Measurements from ENCODE around the gene DUS2. TPM values are rescaled to one million over a fixed set of nuclear protein-coding genes. Genes with fewer than 3 reads are reported as not detected.
A peak's percentile ranks its signal among the peaks of the same experiment; 100 is the strongest.

DUS2 gene
- total RNA-seq, 1 donor from 2014 or later, result 11.0 TPM

DNA sequence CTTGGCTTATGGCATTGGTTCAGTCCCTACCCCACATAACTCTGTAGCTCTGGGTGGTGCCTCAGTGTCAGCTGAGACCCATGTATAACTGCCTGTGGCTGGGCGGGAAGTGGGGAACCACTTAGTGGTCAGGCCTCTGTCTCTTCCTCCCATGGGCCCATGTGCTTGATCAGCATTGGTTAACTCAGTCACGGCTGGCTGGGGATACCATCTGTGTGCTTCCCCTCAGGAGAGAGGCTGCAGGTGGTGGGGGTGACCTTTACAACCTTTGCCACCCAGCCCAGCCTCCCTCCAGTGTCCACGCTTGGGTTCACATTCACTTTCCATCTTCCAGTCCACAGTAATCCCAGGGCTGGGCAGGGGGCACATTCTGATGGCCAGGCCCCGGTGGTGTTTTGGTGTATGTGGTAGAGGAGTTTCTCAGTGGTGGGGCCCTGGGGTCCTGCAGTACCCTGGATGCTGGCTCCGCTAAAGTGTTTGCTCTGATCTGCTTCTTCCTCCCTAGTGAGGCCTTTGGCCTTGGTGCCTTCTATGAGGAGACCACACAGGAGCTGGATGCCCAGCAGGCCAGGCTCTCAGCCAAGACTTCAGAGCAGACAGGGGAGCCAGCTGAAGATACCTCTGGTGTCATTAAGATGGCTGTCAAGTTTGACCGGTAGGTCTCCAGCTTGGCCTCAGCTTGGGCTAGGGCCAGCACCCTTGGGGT, 51.9 kb downstream of the DUS2 start:
- no peak for DNase-seq (ENCODE audit: low spot score in 2 of 2)
- no peak for FAIRE-seq

DNA sequence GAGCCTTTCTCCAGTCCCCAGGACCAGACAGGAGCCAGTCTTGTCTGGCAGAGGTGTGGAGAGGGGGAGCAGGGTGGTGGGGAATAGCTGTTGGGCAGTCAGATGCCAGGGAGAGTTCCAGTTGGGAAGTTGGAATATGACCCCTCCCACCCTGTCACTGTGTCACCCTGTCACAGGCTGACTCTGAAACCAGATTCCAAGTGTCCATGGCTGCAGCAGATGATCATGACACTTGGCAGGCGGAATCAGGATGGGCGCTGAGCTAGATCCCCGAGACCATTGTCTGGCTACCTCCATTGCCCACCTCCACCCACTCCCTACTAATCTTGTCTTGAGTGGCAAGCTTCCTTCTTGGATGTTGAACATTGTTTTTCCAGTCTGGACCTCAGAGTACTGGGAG, 52.9 kb downstream of the DUS2 start:
- FAIRE-seq (no peak), DNase-seq (ENCODE audit: low spot score in 2 of 2) (no peak)

DNA sequence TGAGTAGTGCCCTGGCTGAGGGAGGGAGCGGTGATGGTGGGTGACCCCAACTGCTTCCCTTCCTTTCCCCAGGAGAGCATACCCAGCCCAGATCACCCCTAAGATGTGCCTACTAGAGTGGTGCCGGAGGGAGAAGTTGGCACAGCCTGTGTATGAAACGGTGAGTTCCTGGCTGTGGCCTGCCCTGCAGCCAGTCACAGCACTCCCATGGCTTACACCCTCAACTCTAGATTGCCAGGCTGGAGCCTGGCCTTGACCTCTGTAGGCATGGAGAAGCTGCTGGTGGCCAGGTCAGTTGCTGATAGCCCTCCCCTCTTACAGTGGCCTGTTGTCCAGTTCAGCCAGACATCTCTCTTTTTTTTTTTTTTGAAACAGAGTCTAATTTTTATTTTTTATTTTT, 53.5 kb downstream of the DUS2 start:
- DNase-seq (ENCODE audit: low spot score in 2 of 2), result no peak
- no peak for FAIRE-seq

DNA sequence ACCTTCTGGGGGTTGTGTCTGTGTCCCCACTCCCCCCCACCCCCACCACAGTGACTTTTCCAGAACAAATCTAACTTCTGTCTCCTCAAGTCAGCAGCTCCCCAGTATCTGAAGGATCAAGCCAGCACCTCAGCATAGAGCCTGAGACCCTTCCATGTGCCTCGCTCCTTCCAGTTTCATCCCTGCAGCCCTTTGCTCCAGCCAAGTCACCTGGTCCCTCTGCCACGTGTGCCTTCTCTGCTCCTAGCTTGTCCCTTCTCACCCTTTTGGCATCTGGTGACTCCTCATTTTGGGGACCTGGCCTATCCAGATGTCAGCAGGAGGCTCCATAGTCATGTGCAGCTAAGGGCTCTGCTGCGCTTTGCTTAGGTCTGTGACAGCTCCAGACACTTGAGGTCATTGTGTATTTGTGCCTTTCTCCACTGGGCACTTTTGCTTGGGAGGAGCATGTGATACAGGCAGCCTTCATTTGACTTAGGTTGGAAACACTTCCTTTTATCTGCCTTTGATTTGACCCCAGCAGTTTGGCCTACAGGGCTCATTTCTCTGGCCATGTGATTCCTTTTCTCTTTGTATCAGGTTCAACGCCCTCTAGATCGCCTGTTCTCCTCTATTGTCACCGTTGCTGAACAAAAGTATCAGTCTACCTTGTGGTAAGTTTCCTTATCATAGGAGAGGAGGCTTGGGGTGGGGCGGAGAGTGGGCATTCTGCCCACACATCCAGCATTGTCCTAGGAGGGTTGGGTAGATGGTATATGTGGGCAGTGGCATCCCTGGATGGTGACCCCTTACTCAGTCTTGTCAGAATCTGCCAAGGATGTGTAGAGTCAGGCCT, 55.0 kb downstream of the DUS2 start:
- FAIRE-seq (no peak), DNase-seq (ENCODE audit: low spot score in 2 of 2) (no peak)

DNA sequence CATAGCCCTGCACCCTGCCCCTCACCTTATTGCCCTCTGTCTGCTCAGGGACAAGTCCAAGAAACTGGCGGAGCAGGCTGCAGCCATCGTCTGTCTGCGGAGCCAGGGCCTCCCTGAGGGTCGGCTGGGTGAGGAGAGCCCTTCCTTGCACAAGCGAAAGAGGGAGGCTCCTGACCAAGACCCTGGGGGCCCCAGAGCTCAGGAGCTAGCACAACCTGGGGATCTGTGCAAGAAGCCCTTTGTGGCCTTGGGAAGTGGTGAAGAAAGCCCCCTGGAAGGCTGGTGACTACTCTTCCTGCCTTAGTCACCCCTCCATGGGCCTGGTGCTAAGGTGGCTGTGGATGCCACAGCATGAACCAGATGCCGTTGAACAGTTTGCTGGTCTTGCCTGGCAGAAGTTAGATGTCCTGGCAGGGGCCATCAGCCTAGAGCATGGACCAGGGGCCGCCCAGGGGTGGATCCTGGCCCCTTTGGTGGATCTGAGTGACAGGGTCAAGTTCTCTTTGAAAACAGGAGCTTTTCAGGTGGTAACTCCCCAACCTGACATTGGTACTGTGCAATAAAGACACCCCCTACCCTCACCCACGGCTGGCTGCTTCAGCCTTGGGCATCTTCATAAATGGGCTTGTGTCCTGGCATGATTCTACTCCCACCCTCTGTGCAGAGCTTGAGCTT, 55.8 kb downstream of the DUS2 start:
- no peak for FAIRE-seq
- no peak for DNase-seq (ENCODE audit: low spot score in 2 of 2)

DNA sequence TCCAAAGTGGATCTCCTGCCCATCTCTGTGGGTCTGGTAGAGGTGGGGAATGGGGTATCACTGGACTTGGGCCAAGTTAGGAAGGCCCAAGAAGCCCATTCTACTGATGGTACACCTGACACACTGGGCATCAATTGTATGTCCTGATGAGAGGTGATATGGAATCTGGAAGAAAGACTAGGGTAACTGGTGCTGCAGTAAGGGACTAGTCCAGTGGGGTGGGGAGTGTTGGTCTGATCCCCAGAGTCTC, 56.2 kb downstream of the DUS2 start:
- DNase-seq (ENCODE audit: low spot score in 2 of 2), result no peak

DNA sequence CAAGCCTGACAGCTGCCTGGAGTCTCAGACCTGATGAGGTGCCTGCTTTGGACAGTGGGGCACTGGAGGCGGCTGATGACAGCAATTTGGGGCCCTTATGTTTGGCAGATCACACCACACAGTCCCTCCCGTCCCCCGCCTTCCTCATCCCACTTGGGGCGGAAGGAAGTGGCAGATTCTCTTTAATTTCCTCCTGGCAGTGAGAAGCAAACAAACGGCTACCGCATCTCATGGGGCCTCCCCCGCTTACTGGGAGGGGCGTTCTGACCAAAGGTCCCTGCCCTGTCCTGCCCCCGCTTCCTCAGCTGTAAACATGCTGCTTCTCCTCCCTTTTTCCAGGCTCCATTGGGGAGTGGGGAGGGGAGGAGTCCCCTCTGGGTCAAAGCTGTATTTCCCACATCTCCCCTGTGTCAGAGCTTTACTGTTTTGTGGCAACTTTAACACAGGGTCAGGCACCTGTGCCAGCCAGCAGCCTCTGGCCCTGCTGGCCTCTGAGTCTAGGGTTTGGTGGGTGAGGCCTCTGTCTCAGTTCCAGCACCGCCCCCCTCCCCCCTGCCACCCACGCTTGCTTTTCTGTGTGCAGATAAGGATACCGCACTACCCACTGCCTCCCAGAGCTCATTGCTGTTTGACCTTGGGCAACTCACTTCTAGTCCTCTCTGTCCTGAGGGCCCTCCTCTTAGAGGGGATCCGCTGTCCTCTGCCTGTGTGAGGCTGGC, 56.7 kb downstream of the DUS2 start:
- no peak for FAIRE-seq
- no peak for DNase-seq (ENCODE audit: low spot score in 2 of 2)

More for the DNA sequence above, 56.2 kb downstream of the DUS2 start:
- no peak for FAIRE-seq

DNA sequence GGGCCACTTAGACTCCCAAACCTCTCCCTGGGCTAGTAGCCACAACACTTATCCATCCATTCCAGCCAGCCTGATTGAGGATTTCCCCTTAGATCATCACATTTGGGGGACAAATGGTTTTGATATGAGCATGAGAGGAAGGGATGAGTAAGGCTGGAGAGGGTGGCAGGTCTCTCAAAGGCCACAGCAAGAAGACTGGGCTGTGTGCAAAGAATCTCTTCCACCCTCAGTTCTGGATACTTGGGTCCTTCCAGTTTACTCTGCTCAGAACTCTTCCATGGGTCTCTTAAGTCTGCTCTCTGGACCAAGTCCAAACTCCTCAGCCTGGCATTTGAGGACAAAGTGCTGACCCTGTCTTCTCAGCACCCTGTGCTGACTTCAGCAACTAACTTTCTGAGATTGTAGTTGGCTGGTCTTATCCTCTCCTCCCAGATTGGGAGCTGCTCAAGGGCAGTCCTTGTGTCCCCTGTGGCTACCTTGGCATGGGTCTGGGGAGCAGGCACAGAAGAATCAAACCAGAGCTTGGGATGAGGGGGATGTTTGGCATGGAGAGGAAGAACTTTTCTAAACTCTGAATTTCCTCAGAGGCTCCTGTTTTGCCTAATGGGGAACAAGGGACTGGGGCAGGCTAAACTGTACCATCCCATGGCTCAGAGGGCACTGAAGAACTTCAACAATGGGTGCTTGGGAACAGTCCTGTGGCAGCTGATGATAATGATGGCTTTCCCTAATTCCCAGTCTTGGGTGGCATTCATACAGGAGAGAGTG, 59.0 kb downstream of the DUS2 start:
- DNase-seq (ENCODE audit: low spot score in 2 of 2) (no peak), FAIRE-seq (no peak)

DNA sequence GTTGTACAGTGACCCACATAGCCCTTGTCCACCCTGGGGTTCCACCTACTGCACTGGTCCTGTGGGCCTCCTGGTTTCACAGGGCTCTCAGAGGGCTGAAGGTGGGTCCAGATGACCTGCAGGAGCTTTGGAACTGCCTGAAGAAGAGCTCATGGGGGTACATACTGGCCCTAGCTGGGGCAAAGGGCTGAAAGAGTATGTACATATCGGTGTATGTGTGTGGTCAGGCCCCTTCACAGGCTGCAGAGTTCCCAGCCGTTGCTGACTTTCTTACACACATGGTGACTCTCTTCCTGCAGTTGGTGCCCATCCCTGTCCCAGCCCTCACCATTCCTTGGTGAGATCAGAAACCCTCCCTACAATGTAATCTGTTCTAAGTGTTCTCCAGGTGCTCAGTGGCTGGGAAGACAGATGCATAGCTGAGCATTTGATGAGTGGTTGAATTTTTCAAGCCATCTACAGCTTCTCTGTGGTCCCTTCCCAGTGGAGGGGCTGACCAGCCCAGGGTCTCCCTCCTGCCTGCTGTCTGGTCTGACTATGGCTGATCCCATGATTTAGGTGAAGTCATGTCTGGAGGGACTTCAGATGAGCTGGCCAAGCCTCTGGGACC, 59.6 kb downstream of the DUS2 start:
- no peak for DNase-seq (ENCODE audit: low spot score in 2 of 2)
- no peak for FAIRE-seq

DNA sequence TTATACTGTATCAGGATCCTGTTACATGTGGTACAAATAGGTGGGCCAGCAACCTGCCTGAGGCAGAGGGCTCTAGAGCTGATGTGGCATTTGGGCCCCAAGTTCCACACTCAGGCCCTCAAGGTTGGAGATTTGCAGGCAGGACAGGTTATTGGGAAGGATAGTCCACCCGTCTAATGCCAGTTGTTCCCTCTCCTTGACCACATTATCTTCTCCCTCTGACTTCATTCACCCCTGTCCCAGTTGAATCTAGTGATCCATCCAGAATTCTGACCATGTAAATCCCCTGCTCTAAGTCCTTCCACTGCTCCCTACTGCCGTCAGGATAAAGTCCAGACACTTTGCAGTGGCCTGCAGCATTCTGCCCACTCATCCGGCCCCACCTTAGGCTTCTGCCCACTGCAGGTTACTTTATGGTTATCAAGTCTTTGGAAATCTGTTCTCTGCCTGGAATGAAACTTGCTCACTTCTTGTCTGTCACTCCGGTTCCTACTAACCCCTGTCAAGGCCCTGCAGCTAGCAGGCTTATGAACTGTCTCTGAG, 60.2 kb downstream of the DUS2 start:
- DNase-seq (ENCODE audit: low spot score in 2 of 2), result no peak
- no peak for FAIRE-seq

DNA sequence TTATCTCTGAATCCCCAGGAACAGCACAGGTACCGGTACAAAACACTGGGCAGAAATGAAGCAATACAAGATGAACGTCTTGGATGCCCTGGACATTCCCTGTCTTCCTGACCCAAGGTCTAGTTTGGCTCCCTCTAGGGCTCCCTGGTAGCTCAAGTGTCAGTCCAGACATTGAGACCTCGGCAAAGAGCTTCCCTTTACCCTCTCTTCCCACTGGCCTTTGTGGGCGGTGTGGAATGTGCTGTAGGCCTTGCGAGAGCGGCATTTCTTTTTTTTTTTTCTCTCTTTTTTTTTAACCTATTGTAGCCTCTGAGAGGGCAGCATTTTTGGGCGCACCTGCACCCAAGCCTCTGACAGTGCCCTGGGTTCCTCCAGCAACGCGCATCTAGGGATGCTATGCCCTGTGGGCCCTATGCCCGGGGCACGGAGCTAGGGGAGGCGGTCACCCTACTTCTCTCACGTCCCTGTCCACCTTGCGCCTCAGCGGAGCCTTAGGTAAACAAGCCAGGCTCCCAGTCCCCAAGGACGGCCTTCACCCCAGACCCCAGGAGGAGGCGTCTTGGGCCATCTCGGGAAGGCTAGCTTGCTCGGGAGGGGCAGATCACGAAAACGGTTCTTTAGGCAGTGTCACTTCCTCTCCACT, 60.9 kb downstream of the DUS2 start:
- no peak for DNase-seq (ENCODE audit: low spot score in 2 of 2)
- no peak for FAIRE-seq

DNA sequence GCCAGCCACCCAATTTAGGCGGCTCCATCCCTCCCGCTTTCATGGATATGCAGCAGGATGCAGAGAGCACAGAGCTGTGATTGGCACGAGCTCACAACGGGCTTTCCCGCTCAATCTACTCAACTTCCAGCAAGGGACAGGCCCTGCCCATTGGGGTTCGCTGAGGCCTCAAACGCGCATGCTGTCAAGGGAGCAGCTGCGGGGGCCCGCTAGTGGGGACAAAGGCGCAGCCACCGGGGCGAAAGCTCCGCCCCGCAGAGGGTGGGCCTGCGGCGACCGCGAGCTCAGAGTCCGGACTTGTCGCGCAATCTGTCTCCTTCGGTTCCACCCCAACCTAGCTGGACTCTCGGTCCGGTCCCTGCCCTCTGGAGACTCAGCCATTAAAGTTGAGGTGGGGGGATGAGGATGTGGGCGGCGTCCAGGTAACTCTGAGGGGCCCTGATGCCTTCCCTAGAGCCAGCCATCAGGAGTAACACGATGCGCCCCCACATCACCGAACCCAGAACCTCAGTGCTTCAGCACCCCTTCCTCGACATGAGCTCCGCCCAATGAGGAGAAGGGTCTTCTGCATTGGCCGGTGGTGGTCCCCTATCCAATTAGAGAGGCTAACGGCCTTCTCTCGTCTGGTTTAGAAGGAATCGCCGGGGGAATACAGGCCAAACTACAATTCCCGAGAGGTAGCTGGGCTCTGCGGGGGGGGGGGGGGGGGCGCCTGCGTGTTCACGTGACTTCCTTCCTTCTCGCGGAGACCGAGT, 61.6 kb downstream of the DUS2 start:
- peak; percentile 73 to 88 for DNase-seq (ENCODE audit: low spot score in 2 of 2)
- FAIRE-seq, result no peak

DNA sequence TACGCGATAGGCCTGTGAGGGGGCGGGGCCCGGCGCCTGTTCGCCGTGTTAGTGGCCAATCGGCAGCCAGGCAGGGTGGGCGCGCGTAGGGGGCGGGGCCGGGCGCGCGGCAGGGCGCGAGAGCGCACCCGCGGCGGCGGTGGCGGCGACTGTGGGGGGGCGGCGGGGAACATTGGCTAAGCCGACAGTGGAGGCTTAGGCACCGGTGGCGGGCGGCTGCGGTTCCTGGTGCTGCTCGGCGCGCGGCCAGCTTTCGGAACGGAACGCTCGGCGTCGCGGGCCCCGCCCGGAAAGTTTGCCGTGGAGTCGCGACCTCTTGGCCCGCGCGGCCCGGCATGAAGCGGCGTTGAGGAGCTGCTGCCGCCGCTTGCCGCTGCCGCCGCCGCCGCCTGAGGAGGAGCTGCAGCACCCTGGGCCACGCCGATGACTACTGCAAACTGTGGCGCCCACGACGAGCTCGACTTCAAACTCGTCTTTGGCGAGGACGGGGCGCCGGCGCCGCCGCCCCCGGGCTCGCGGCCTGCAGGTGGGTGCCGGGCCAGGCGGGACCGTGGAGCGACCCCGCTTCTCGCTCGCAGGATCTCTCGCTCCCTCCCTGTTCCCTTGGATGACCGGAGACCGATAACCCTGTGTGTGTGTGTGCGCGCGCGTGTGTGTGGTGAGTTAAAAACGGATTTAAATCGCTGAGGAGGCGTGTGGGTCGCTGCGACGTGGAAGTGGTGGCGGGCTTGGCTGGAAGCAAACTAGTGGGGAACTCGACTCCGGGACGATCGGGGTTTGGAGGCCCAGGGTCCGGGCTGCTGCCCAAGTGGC, 62.4 kb downstream of the DUS2 start, which contains the start of gene NFATC3:
NFATC3 (plus strand) TSS at position 112 of the 813 bp plus-strand sequence; CDS start at position 424, 312 bp downstream.
- FAIRE-seq, result no peak

DNA sequence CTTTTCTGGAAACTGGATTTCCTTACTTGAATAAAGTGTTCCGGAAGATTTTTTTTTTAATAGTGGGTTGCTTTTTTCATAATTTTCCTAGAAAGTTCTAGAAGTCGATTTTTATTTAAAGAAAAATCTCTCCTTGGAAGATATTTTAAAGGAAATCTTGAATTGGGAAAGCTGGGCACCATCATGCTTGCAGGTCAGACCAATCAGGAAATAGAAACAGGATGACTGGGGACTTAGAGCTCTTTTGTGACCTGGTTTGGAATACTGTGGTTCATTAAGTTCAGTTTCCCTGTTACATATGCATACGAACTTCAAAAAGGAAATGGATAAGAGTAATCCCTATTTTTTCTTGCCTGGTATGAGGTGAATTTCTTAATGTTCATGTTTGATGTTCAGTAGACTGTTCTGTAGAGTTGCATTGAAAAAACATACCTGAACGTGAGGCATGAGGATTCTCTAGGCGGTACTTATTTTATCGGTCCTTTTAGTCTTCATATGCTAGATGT, 63.3 kb downstream of the DUS2 start:
- FAIRE-seq, result no peak
- no peak for DNase-seq (ENCODE audit: low spot score in 2 of 2)

More for the DNA sequence above, 62.4 kb downstream of the DUS2 start, which contains the start of gene NFATC3:
- DNase-seq (ENCODE audit: low spot score in 2 of 2), result peak; percentile 96

DNA sequence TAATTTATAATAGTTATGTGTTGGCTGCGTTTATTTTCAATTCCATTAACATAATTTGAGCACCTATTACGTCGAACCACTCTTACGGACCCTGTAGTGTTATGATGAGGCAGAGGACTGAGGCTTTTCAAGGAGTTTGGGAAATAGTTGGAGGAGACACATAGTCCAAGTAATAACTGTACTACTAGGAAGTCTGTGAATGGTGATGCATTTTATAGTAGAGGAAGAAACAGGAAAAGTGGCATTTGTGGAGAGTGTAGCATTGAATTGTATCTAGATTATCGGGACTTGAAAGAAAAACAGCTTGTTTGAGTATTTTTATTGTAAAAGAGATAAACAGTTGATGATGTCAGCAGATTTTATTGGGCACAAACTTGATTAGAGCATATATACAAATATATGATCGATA, 63.8 kb downstream of the DUS2 start:
- no peak for DNase-seq (ENCODE audit: low spot score in 2 of 2)
- FAIRE-seq, result no peak

DNA sequence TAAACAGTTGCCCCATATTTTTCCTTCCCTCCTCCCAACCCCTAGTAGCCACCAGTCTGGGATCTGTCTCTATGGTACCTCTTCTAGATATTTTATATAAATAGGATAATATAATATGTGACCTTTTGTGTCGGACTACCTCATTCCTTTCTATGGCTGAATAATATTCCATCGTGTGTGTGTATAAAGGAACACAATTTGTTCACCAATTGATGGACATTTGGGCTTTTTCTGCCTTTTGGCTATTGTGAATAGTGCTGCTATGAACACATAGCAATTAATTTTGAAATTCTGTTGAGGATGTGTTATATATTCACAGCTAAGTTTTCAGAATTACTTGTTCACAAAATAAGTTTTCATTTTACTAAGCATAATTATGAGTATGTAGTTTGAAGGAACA, 64.6 kb downstream of the DUS2 start:
- FAIRE-seq (no peak), DNase-seq (ENCODE audit: low spot score in 2 of 2) (no peak)

All from frontal cortex (tissue), 4 donors.